ENCODE data around the gene REELD1. TPM values are rescaled to one million over a fixed set of nuclear protein-coding genes. Genes with fewer than 3 reads are reported as not detected.

The REELD1 gene
- total and polyA plus RNA-seq, 10 donors: 0.47 to 3.7 (median 1.4) TPM

DNA sequence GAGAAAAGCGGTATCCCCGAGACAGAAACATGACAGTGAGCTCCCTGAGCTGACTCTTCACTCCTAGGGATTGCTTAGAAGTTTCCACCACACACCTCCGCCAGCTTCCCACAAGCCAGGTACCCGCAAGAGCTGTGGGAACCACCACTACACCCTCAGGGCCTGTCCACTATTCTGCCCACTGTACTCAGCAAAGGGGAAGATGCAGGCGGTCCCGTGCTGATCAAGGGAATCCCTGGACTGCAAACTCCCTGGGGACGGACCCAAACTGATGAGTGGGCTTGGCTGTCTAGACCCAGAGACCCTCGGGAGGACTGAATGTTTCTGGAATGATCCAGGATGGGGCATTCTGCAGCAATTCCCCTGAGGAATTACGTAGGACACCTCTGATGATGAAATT lies 30.2 kb downstream of the REELD1 start:
- no peaks in the 10 kb centered on the region for H3K9me3 ChIP-seq
- H3K36me3 ChIP-seq: no peaks in the 10 kb centered on the region
- DNase-seq: no peak
- intact Hi-C loops (cut with DNase I; ENCODE audit: low total_unique reads): no loop called here
- H3K4me1 ChIP-seq: peaks cover 11 to 55% (median 32%) of the 10 kb centered on the region in 6 donors
- WGBS, 5 donors: 88 to 93% (median 91%) methylated on average over 8 to 9 of the region's 9 CpGs
- H3K4me3 ChIP-seq: no peak overlapping the region
- no peaks in the 10 kb centered on the region for H3K27me3 ChIP-seq (replicated peaks in 1 of 7)
- peak overlapping the region in 4 of 8 donors; percentile 48 to 91 (median 83) for H3K27ac ChIP-seq
- TF ChIP-seq, protein P1, sequence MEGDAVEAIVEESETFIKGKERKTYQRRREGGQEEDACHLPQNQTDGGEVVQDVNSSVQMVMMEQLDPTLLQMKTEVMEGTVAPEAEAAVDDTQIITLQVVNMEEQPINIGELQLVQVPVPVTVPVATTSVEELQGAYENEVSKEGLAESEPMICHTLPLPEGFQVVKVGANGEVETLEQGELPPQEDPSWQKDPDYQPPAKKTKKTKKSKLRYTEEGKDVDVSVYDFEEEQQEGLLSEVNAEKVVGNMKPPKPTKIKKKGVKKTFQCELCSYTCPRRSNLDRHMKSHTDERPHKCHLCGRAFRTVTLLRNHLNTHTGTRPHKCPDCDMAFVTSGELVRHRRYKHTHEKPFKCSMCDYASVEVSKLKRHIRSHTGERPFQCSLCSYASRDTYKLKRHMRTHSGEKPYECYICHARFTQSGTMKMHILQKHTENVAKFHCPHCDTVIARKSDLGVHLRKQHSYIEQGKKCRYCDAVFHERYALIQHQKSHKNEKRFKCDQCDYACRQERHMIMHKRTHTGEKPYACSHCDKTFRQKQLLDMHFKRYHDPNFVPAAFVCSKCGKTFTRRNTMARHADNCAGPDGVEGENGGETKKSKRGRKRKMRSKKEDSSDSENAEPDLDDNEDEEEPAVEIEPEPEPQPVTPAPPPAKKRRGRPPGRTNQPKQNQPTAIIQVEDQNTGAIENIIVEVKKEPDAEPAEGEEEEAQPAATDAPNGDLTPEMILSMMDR (IDR thresholded peaks at IDR 0.05 in 8 of 11, conservative IDR thresholded peaks at IDR 0.05 in 3 of 11): no peak
- TF ChIP-seq POLR2A (IDR thresholded peaks at IDR 0.05) (no peak), POLR2AphosphoS5 (IDR thresholded peaks at IDR 0.05) (no peak)

DNA sequence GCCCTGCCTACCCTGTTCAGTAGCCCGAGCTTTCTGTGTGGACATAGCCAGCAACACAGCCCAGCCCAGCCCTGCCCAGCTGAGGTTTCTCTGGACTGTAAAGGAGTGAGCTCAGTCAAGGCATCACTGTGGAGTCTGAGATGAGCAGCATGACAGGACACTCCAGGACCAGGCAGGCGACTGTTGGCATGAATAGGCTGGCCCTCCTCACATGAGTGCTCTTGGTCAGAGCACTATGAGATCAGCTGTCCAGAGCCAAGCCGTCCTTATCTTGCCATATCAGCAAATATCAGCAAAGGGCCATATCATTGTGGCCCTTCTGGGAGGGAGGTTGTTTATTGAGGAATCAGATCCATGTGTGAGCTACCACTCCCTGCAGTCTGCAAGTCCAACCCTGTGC lies 30.9 kb downstream of the REELD1 start:
- intact Hi-C loops (cut with DNase I; ENCODE audit: low total_unique reads): no loop called here
- DNase-seq: no peak

DNA sequence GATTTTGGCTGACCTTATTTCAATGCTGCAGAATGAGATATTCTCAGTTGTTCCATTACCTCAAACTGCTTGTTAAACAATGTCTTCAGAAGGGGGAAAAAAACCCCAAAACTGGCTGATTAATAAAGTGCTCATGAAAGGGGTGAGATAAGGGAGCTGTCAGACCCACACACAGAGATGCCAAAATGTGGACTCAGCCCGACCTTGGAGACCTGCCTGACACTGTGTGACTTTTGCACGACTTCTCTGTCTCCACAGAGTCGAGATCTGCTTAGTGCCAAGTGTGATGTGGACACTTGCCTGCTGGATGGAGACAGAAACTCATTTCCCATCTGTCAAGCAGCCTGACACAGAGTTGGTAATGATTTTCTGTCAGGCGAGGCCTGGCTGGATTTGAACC lies 31.5 kb downstream of the REELD1 start:
- no peak for DNase-seq
- Histone ChIP-seq H3K27ac (peak overlapping the region in 3 of 8 donors; percentile 30 to 82 (median 37)), H3K36me3 (no peaks in the 10 kb centered on the region), H3K27me3 (replicated peaks in 1 of 7) (no peaks in the 10 kb centered on the region), H3K9me3 (no peaks in the 10 kb centered on the region), H3K4me1 (peaks cover 11 to 49% (median 32%) of the 10 kb centered on the region in 6 donors), H3K4me3 (no peak overlapping the region)
- intact Hi-C loops (cut with DNase I; ENCODE audit: low total_unique reads): no loop called here
- TF ChIP-seq POLR2AphosphoS5 (IDR thresholded peaks at IDR 0.05): peak in 1 of 3 donors; percentile 37
- TF ChIP-seq POLR2A (IDR thresholded peaks at IDR 0.05): no peak
- TF ChIP-seq, protein P1 (IDR thresholded peaks at IDR 0.05 in 8 of 11, conservative IDR thresholded peaks at IDR 0.05 in 3 of 11): no peak
- 61 to 84% (median 72%) methylated on average over 4 of the region's 4 CpGs for WGBS, 5 donors

More for the DNA sequence above, 30.9 kb downstream of the REELD1 start:
- 58 to 77% (median 70%) methylated on average over 2 to 3 of the region's 3 CpGs for WGBS, 5 donors
- TF ChIP-seq, protein P1 (IDR thresholded peaks at IDR 0.05 in 8 of 11, conservative IDR thresholded peaks at IDR 0.05 in 3 of 11): no peak
- no peak for TF ChIP-seq POLR2AphosphoS5 (IDR thresholded peaks at IDR 0.05)
- no peaks in the 10 kb centered on the region for H3K27me3 ChIP-seq (replicated peaks in 1 of 7)
- no peak overlapping the region for H3K4me3 ChIP-seq
- H3K9me3 ChIP-seq: no peaks in the 10 kb centered on the region
- peak overlapping the region in 5 of 8 donors; percentile 17 to 82 (median 48) for H3K27ac ChIP-seq
- no peaks in the 10 kb centered on the region for H3K36me3 ChIP-seq
- peaks cover 11 to 53% (median 32%) of the 10 kb centered on the region in 6 donors for H3K4me1 ChIP-seq

DNA sequence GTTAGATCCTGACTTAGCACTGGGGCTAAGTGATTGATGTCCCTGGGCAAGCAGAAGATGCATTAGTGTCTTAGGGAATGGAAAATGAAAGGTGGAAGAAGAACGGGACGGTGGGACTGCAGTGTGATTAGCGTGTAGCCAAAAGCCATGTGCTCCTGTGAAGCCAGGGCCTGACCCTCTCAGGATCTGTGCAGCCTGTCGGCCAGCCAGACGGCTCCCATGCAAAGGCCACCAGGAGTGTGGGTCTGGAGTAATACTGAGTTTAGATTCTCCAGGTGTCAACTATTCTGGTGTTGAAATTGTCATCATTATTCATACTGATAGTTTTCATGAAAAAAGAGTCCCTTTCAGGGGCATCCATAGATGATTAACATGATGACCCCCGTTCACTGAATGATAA lies 32.0 kb downstream of the REELD1 start:
- intact Hi-C loops (cut with DNase I; ENCODE audit: low total_unique reads): no loop called here
- 84 to 92% (median 88%) methylated on average over 6 of the region's 6 CpGs for WGBS, 5 donors
- H3K9me3 ChIP-seq: no peaks in the 10 kb centered on the region
- peak overlapping the region in 2 of 8 donors; percentile 30 to 82 for H3K27ac ChIP-seq
- no peak for TF ChIP-seq POLR2A (IDR thresholded peaks at IDR 0.05)
- TF ChIP-seq, protein P1 (IDR thresholded peaks at IDR 0.05 in 8 of 11, conservative IDR thresholded peaks at IDR 0.05 in 3 of 11): no peak
- no peak for TF ChIP-seq POLR2AphosphoS5 (IDR thresholded peaks at IDR 0.05)
- no peak for DNase-seq
- peaks cover 11 to 44% (median 30%) of the 10 kb centered on the region in 6 donors for H3K4me1 ChIP-seq
- H3K4me3 ChIP-seq: no peak overlapping the region
- H3K36me3 ChIP-seq: no peaks in the 10 kb centered on the region
- H3K27me3 ChIP-seq (replicated peaks in 1 of 7): no peaks in the 10 kb centered on the region

All from spleen (tissue), 11 donors.